Stimulated activated CD4-positive, alpha-beta T cell treated with anti-CD3 and anti-CD28 coated beads, Interleukin-2, amount 100 ng/mL, for 48 hours (primary cell): Measurements from ENCODE around the gene WASF2.

Source experiments
- DNase-seq, 2 donors: peaks; one replicate each; pipeline ENCODE4 v3.0.0-alpha.2; 2020

The WASF2 gene

DNA sequence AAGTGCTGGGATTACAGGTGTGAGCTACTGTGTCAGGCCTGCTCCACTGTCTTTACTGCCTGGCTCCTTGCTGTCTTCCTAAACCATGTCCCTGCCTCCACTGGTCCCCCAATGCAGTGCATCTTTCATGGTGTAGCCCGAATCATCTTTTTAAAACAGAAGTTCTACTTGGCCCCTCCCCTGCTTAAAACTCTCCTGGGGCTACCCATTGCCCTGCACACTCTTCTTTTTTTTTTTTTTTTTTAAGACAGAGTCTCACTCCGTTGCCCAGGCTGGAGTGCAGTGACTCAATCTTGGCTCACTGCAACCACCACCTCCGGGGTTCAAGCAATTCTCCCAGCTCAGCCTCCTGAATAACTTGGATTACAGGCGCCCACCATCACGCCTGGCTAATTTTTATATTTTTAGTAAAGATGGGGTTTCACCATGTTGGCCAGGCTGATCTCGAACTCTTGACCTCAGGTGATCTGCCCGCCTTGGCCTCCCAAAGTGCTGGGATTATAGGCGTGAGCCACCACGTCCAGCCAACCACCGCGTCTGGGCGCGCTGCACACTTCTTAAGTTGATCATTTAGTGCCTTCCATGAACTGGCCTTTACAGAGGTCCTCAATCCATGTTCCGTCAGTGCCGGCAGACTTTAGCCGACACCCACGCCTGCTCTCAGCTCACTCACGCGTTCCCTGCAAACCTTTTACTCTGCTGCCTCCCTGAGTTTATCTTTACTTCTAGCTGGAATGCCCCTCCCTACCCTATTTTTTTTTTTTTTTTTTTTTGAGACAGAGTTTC is 117.8 kb downstream of the WASF2 start:
- DNase-seq = no peak

DNA sequence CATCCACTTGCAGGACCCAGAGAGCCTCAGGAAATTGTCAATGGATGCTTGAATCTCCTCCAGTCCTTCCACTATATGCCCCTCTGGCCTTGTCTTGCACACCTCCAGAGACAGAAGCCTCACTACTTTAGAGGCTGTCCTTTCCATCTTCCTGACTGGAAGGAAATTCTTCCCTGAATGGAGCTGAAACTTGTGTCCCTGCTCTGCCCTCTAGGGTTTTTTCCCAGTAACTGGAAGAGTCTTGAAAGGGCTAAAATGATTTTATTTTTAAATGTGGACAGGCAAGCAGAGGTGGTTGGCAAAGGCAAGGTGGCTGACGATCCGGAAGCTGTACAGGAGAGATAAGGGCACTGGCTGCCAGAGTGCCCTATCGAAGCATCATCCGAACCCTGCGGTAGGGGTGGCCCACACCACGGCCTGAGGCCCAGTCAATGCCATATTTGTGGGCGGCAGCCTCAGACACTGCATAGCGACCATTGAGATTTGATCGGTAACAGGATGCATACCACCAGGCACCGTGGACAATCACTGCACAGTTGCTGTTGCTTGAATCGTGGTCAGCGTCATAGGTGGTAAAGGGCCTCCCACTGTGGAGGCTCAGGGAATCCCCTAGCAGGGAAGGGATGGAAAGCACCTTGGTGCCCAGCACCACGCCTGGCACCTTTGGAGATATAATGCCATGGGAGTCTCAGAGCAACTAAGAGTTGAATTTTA is 120.9 kb downstream of the WASF2 start:
- DNase-seq = no peak

- DNase-seq = no peak
Measured at GRCh38 chr1:27367160-27367650, 122.8 kb downstream of the WASF2 start.

DNA sequence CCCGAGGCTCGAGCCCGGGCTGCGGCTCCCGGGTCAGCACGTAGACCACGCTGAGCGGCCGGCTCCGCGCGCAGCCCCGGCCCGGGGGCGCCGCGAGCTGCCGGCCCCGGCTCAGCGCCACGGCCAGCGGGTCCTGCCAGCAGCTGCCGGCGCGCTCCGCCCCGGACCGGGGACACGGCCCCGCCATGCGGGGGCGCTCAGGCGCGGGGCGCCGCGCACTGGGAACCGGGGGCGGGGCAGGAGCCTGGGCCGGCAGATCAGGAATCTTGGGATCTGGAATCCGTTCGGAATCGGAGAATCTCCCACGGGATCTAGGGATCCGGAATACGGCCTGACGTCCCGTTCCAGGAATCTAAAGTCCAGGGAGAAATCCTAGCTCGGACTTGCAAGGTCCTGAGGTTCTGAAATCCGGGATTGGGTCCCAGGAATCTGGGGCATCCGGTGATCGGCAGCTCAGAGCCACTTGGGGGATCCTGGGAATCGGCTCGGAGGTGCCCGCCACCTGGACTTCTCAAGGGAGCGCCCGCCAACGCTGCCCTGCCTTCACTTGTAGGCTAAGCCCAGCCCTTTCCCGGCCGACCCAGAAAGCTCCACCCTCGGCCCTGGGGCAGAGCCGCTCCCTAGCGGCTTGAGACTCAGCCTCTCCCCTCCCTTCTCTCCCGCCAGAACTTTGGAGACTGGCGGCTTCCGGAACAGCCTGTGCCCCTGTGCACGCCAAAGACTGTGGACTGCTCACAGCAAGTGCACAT is 123.4 kb downstream of the WASF2 start, which contains the start of gene MAP3K6:
MAP3K6 (minus strand) TSS at position 551 of the 749 bp plus-strand sequence; CDS start at position 187, 364 bp downstream.
- DNase-seq = peak; percentile 48 to 54

GRCh38 chr1:27366113-27366410 is 123.9 kb downstream of the WASF2 start:
- peak; percentile 79 to 80 for DNase-seq

- DNase-seq = peak; percentile 77 to 79
Measured at GRCh38 chr1:27365372-27366112, 124.4 kb downstream of the WASF2 start.

- no peak for DNase-seq
Measured at GRCh38 chr1:27364696-27365371, 125.1 kb downstream of the WASF2 start.

GRCh38 chr1:27363766-27364695 is 125.9 kb downstream of the WASF2 start:
- no peak for DNase-seq

GRCh38 chr1:27361553-27361952 is 128.4 kb downstream of the WASF2 start:
- DNase-seq = no peak

DNA sequence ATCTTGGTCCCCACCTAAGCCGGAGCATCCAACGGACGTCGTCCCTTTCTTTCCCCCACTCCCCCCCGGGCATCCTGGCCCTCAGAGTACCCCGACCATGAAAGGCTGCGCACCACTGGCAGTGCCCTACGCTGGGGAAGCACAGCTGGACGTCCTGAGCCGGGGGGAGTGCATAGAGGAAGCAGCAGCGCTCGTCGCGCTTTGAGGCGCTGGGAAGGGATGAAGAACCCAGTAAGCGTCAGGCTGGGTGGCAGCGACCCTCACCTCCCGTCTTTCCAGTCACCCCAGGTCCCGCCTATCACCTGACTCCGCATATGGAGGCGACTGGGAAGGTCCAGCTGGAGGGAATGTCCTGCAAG is 128.9 kb downstream of the WASF2 start:
- DNase-seq = no peak

DNA sequence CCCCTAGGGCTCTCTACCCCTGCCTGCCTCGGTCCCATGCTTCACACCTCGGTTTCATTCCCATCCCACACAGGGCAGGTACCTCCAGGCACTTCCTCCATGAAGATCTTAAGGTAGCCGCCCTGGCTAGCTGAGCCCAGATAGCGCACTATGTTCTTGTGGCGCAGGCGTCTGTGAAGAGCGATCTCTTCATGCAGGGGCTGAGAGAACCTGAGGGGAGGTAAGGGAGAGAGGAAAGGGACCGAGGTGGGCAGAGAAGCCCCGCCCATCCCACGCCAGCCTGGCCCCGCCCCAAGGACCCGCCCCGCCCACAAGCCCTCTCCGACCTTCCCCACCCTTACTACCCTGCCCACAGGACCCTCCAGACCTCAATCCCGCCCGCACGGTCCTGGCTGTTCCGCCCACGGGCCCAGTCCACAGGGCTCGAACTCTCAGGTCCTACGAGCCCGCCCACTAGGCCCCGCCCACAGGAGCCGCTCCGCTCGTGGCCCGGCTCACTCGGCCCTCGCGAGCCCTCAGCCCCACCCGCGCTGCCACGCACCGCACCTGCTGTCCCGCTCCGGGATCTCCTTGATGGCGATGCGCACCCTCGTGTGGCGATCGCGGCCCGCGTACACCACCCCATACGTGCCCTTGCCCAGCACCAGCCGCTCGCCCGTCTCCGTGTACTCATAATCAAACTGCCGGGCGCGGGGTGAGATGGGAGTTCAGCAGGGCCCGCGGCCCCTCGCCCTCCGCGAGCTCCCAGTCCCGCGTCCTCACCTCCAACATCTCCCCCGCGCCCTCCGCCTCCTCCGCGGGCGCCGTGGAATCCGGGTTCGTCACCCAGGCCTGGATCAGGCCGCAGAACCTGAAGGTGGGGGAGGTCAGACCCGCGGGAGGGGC is 129.6 kb downstream of the WASF2 start:
- peak; percentile 22 to 27 for DNase-seq

DNA sequence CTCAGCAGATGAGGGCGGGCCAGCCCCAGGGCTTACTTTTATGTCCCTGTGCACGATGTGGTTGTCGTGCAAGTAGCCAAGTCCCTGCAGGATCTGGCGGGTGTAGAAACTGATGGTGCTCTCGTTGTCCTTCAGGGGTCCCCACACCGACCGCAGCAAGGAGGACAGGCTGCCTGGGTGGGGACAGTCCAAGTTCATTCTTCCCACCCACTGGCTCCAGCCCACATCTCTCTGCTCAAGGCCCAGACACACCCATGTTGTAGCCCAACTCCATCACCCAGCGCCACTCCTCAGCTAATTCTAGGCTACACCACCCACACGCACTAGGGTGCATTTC is 130.2 kb downstream of the WASF2 start:
- no peak for DNase-seq

GRCh38 chr1:27358928-27359313 is 131.0 kb downstream of the WASF2 start:
- DNase-seq = no peak

DNA sequence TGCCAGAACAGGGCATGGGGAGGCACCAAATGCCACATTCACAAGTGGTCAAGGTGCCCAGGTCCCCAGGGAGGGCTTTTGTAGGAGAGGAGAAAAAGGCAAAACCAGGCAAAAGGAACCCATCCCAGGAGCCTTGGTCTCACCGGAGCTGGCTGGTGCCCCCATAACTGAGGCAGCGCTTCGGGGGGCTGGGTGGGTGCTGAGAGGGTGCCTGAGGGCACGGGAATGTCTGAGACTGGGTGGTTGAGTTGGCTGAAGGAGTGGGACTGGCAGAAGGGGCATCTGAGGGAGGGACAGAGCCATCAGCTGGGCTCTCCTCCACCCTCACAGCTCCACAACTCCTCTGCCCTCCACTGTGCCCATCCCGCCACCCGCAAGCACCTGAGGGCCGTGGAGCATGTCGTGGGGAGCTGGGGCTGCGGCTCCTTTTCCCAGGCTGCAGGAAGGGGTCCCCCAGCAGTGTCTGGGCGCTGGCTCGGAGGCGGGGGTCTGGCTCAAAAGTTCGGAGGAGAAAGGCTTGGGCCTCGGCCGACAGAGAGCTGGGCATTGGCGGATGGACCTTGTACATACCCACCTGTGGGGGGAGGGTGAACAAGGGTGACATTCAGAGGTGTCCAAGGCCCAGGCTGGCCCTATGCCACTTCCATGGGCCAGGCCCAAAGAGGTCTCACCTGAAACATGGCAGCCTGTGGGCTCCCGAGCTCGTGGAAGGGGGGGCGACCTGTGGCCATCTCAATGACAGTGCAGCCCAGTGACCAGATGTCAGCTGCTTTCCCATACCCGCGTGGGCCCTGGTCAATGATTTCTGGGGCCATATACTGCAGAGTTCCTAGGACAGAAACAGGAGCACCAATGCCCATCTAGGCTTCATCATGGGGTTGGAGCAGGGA is 131.7 kb downstream of the WASF2 start:
- DNase-seq = no peak

DNA sequence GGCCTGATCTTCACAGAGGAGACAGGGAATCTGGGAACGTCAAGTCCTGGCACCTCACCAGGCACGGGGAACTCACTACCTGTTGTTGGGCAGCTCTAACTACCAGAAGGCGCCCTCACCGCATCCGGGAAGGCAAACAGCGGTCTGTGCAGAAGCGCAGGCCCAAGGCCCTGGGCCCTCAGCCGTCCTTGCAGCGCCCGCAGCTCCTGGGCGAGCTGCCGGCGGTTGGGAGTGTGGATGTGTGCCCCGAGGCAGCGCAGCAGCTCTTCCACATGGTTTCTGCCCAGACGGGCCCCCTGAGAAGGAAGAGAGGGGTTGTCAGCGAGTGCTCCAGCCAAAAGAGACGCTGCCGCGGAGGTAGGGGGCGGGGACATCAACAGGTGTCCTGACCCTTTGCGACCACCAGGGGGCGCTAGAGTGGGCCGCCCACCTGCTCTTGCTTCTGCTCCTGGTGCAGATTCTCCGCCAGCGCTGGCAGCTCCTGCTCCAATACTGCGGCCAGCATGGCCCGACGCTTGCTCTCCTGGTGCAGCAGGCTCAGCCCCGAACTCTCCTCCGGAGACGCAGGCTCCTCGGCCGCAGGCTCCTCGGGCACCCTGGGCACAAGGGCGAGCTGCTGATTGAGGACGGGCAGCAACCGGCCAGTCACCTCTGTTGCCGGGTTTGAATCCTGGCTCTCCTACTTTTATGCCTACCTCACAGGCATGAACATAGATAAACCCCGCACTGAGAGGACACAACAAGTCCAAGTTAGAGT is 132.5 kb downstream of the WASF2 start:
- peak; percentile 72 to 81 for DNase-seq

GRCh38 chr1:27356619-27357280 is 133.2 kb downstream of the WASF2 start:
- DNase-seq = no peak

GRCh38 chr1:27356277-27356618 is 133.7 kb downstream of the WASF2 start:
- no peak for DNase-seq

DNA sequence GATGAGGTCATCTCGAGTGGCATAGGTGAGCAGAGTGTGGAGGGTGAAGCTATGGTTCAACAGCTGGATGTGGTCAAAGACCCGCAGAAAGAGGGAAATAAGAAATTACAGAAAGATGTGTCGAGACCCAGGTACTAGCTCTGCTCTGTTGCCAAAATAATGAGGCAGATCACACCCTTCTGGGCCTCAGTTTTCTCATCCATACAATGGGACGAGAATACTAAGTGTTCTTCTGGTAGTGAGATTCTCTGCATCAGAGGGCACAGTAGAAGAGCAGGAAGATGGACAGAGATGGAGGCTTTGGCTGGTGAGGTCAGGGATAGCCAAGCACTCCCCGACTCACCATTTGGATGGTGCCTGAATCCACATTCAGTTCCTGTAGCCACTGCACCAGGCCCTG is 134.3 kb downstream of the WASF2 start:
- no peak for DNase-seq
